ENCODE data around the gene PRDM9.
"Not testable (repeated sequence)": the region's sequence is repeated elsewhere in the genome, so short reads cannot be mapped to it uniquely, and the experiment has no call there.

Gene PRDM9

GRCh38 chr5:23507278-23507685 lies at the start of gene PRDM9:
TSS of gene PRDM9 (plus strand) at chr5:23507609. CDS start at chr5:23509034, 1,425 bp downstream.
- no peak for FAIRE-seq

DNA sequence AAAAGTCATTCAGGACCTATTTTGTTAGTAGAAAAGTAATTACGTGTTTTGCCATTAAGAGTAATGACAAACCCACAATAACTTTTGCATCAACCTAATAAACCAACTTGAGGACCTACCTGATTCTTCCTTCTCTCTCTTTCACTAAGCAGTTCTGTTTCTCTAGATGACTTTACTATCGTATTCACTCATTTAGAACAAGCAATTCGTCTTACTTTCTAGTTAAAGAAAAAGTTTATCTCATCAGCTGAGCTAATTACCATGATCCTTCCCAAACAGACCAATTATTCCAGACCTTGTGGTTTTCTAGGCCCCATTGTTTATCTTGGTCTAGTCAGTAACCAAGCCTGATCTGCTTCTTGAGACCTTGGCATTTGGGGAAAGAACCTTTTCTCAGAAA lies 49.6 kb upstream of the PRDM9 start:
- no peak for FAIRE-seq

GRCh38 chr5:23459214-23459613 lies 48.2 kb upstream of the PRDM9 start:
- FAIRE-seq, result no peak

GRCh38 chr5:23461576-23461975 lies 45.8 kb upstream of the PRDM9 start:
- FAIRE-seq, result no peak

DNA sequence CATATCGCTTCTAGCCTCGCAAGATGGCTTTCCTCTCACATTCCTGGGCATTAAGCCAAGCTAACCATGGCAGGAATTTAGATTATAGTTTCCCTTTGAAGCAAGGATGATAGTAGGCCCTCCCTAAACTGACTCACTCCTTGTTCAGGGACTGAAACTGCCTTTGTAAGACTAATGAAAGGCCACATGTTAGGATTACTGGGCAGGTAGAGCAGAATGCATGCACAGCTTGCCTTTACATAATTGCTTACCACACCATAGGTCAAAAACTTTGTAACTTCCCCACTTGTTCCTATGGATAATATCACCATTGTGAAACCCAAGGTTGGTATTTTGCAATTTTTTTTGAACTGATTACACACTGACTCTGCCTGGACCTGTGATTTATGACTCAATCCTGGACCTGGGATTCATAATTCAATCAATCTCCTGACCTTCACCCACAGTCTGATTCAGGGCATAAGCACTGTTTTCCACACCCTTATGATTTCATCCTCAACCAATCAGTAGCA lies 41.0 kb upstream of the PRDM9 start:
- FAIRE-seq, result no peak

- FAIRE-seq, result no peak
Measured at GRCh38 chr5:23468658-23469057, 38.8 kb upstream of the PRDM9 start.

- no peak for FAIRE-seq
Measured at GRCh38 chr5:23473915-23474314, 33.5 kb upstream of the PRDM9 start.

DNA sequence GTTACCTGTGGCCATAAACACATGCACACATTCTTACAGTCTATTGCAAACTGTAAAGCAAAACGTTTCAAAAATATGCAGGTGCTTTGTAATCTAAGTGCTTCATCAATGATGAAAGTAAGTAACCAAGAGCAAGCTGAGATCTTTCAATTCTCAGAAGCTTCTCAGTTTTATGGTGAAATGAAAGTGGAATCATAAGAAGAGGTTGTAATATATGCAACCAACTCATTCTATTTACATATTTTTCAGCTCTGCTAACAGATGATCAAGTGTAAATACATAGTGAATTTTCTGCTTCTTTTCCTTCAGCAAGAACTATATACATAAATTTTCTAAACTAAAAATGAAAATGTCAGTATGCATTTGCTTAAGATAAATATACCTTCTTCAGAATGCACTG lies 33.1 kb upstream of the PRDM9 start:
- no peak for FAIRE-seq

DNA sequence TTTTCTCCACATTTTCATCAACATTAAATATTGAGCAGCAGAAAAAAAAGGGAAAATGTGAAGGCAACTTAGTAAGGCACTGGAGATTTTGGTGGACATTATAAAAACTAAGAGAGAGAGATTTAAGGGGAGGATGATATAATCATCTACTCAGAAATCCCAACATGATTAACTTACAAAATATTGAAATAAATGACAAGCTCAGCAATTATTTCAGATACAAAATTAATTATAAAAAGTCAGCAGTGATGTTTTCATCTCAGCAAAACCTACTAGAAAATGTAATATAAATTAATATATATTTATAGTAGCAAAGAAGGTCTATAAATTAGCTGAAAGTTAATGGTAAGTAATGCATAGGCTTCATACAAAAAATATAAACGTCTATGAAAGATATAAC lies 30.8 kb upstream of the PRDM9 start:
- no peak for FAIRE-seq

DNA sequence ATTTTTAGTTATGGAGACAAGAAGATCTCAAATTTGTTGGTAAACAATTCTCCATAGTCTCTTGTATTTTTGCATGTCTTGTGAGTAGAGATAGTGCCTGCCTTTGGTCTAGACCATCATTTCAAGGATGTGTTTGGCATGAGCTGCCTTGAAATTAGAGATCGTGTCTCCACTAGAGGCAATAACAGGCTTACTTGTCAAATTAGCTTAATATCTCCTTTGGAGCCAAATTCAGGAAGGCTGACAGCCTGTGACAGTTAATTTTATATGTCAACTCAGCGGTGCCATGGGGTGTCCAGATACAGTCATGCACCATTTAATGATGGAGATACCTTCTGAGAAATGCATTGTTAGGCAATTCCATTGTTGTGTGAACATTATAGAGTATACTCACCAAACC lies 24.8 kb upstream of the PRDM9 start:
- no peak for FAIRE-seq

- no peak for FAIRE-seq
Measured at GRCh38 chr5:23483090-23483489, 24.3 kb upstream of the PRDM9 start.

- FAIRE-seq, result no peak
Measured at GRCh38 chr5:23484096-23484495, 23.3 kb upstream of the PRDM9 start.

- not testable (repeated sequence) for FAIRE-seq
Measured at GRCh38 chr5:23486227-23486626, 21.2 kb upstream of the PRDM9 start.

DNA sequence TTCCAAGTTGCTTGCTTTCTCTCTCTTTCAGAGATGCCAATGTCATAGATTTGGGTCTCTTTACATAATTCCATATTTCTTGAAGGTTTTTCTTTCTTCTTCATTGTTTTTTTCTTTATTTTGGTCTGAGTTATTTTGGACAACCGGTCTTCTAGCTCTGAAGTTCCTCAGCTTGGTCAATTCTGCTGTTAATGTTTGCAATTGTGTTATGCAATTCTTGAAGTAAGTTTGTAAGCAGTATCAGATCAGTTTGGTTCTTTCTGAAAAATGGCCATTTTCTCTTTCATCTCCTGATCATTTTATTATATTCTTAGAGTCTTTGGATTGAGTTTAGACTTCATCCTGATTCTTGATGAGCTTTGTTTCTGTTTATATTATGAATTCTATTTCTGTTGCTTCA lies 16.4 kb upstream of the PRDM9 start:
- no peak for FAIRE-seq

DNA sequence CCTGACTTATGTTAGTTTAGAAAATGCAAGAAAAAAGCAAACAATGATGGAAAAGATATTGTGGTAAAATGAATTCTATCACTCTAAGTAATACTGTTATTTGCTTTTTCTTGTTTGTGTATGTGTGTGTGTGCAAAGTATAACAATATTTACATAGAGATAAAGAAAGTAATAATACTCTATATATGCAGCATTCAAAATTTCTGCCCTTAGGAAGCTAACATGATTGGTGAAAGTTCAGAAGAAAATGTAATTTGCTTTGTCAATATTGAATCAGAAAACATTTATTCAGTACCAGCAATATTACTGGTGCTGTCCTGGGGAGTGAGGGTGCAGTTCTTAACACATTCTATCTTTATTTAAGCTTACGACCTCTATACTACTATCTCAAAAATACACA lies 12.9 kb upstream of the PRDM9 start:
- no peak for FAIRE-seq

GRCh38 chr5:23496576-23496975 lies 10.8 kb upstream of the PRDM9 start:
- peak; percentile 74 for FAIRE-seq

- no peak for FAIRE-seq
Measured at GRCh38 chr5:23506329-23507236, 826 bp upstream of the PRDM9 start.

GRCh38 chr5:23510434-23510833 lies 3.0 kb downstream of the PRDM9 start:
- not testable (repeated sequence) for FAIRE-seq

GRCh38 chr5:23522553-23522952 lies 15.1 kb downstream of the PRDM9 start:
- no peak for FAIRE-seq

- FAIRE-seq, result no peak
Measured at GRCh38 chr5:23523031-23523430, 15.6 kb downstream of the PRDM9 start.

- no peak for FAIRE-seq
Measured at GRCh38 chr5:23523998-23524397, 16.6 kb downstream of the PRDM9 start.

GRCh38 chr5:23525751-23526150 lies 18.3 kb downstream of the PRDM9 start:
- FAIRE-seq, result no peak

DNA sequence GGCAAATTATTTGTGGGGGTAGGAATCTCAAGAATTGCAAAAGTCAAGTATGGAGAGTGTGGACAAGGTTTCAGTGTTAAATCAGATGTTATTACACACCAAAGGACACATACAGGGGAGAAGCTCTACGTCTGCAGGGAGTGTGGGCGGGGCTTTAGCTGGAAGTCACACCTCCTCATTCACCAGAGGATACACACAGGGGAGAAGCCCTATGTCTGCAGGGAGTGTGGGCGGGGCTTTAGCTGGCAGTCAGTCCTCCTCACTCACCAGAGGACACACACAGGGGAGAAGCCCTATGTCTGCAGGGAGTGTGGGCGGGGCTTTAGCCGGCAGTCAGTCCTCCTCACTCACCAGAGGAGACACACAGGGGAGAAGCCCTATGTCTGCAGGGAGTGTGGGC lies 19.2 kb downstream of the PRDM9 start:
- not testable (repeated sequence) for FAIRE-seq

- FAIRE-seq, result not testable (repeated sequence)
Measured at GRCh38 chr5:23527216-23527920, 20.0 kb downstream of the PRDM9 start.
